T-cell (primary cell): ENCODE data around the gene ARHGDIG. TPM values are rescaled to one million over a fixed set of nuclear protein-coding genes. Genes with fewer than 3 reads are reported as not detected.

Experiments used
- ATAC-seq, 4 experiments: fragments of 200-7000 bp in 3 of 4; fragments of 150-1000 bp in 1 of 4; cut with Tn5 transposase; replicated peaks in 1 of 4; 1 replicate in 3 of 4; 2 replicates in 1 of 4; pipeline ENCODE4 v1.10.0; 2021; ENCODE audit warnings: moderate library complexity in 3 of 4, mild to moderate bottlenecking in 2 of 4, moderate number of reproducible peaks in 1 of 4
- CTCF ChIA-PET, 2 donors: fragments of 300-600 bp; sonication (Branson Sonifier 250); formaldehyde crosslinking; loops; one replicate each; lab custom pipeline; 2022; ENCODE audit warnings: antibody characterized with exemption in 2 of 2; lab: Charles Lee
- POLR2A ChIA-PET, 2 donors: fragments of 300-600 bp; sonication (Branson Sonifier 250); formaldehyde crosslinking; loops; one replicate each; lab custom pipeline; 2022; ENCODE audit warnings: antibody characterized with exemption in 2 of 2; lab: Charles Lee
- DNase-seq, 35 experiments: peaks; one replicate each; pipeline versions ENCODE4 v3.0.0 to v3.0.0-alpha.2; 2013 to 2023
- H3K27ac ChIP-seq: one replicate; pipeline ENCODE4 v1.5.1; 2013; ENCODE audit warnings: low read length
- H3K27me3 ChIP-seq, 2 experiments: replicated peaks in 1 of 2; 1 replicate in 1 of 2; 2 replicates in 1 of 2; pipeline versions ENCODE4 v1.6.1 to v1.7.0; 2013; ENCODE audit warnings: low read length in 1 of 2, mixed read lengths in 1 of 2; ENCODE audit not compliant: control insufficient read depth in 2 of 2, insufficient read depth in 2 of 2; ENCODE audit errors: extremely low read depth in 1 of 2
- H3K36me3 ChIP-seq, 2 donors: 1 replicate in 1 of 2; 2 replicates in 1 of 2; pipeline versions ENCODE4 v1.6.1 to v1.7.0; 2013; ENCODE audit warnings: low read length in 1 of 2; ENCODE audit not compliant: control insufficient read depth in 2 of 2, insufficient read depth in 1 of 2; ENCODE audit errors: extremely low read depth in 1 of 2
- H3K4me1 ChIP-seq, 2 experiments: 1 replicate in 1 of 2; 2 replicates in 1 of 2; pipeline versions ENCODE4 v1.6.1 to v1.7.0; 2013; ENCODE audit warnings: low read length in 2 of 2, mixed read lengths in 1 of 2; ENCODE audit not compliant: insufficient read depth in 2 of 2, control insufficient read depth in 1 of 2; ENCODE audit errors: extremely low read depth in 1 of 2
- H3K4me3 ChIP-seq, 2 donors: 1 replicate in 1 of 2; 2 replicates in 1 of 2; pipeline versions ENCODE4 v1.5.1 to v1.7.0; 2013; ENCODE audit warnings: mild to moderate bottlenecking in 2 of 2, low read length in 1 of 2, moderate library complexity in 1 of 2; ENCODE audit not compliant: control insufficient read depth in 1 of 2; ENCODE audit errors: extremely low read depth in 1 of 2
- H3K9me3 ChIP-seq: 2 replicates; pipeline ENCODE4 v1.7.0; 2013
- H3K27ac Mint-ChIP-seq, 2 donors: one replicate each; pipeline ENCODE4 v1.8.0; 2020 to 2021; ENCODE audit warnings: mild to moderate bottlenecking in 2 of 2, mixed read lengths in 2 of 2
- H3K27me3 Mint-ChIP-seq, 2 donors: one replicate each; pipeline ENCODE4 v1.8.0; 2021 to 2022; ENCODE audit warnings: mixed read lengths in 2 of 2
- H3K36me3 Mint-ChIP-seq: one replicate; pipeline ENCODE4 v1.8.0; 2021; ENCODE audit warnings: mixed read lengths
- H3K4me1 Mint-ChIP-seq, 3 donors: one replicate each; pipeline ENCODE4 v1.8.0; 2020 to 2022; ENCODE audit warnings: mixed read lengths in 3 of 3, mild to moderate bottlenecking in 1 of 3
- H3K4me3 Mint-ChIP-seq, 3 donors: one replicate each; pipeline ENCODE4 v1.8.0; 2020 to 2022; ENCODE audit warnings: mild to moderate bottlenecking in 3 of 3, mixed read lengths in 3 of 3, moderate library complexity in 3 of 3
- H3K9me3 Mint-ChIP-seq, 3 donors: one replicate each; pipeline ENCODE4 v1.8.0; 2020 to 2022; ENCODE audit warnings: mixed read lengths in 3 of 3
- WGBS: methylation state at CpG from one replicate; pipeline ENCODE4 v1.1.5; 2013; ENCODE audit warnings: missing lambda C conversion rate; ENCODE audit not compliant: insufficient coverage; 5-methylcytosine and 5-hydroxymethylcytosine counted together
- total RNA-seq, 35 experiments: library from RNA in 6 of 35; stranded (reverse) in 6 of 35; fragments of 120-200 nt in 1 of 35; gene quantifications; one replicate each; pipeline versions ENCODE4 v1.2.1 to v1.2.4 and lab custom pipeline; 2013 to 2026

ARHGDIG gene
- total RNA-seq (1 to 10 TPM in 1 of 5 donors, under 1 TPM in 2, not detected in 2; 0.40 to 1.6 (median 0.59) TPM), total RNA-seq (lab: John Stamatoyannopoulos, UW) (0 to 0.20 (median 0) reads per million in 29 experiments)
- 0.29 TPM for total RNA-seq (2013)

GRCh38 chr16:280552-280951 lies at the start of gene ARHGDIG:
ARHGDIG (plus strand) TSS chr16:280591; CDS start chr16:280681, 90 bp downstream.
- Histone ChIP-seq H3K27ac (no peak within 1 kb of the TSS), H3K27me3 (peaks cover 0 to 62% of the 10 kb centered on the region in 2 experiments), H3K4me1 (peaks cover 0 to 30% of the 10 kb centered on the region in 2 experiments), H3K9me3 (no peaks in the 10 kb centered on the region), H3K4me3 (no peak within 1 kb of the TSS), H3K36me3 (no peaks in the 10 kb centered on the region)
- H3K4me1 Mint-ChIP-seq, result peaks cover 8 to 16% (median 10%) of the 10 kb centered on the region in 3 donors
- peak in 1 of 35 experiments; percentile 16 for DNase-seq
- ChIA-PET CTCF (no interaction called here), POLR2A (no interaction called here)
- H3K9me3 Mint-ChIP-seq, result no peaks in the 10 kb centered on the region
- under 1% methylated on average over 51 of the region's 54 CpGs for WGBS
- peak within 1 kb of the TSS in 2 of 3 donors; percentile 39 to 55 for H3K4me3 Mint-ChIP-seq
- no peaks in the 10 kb centered on the region for H3K36me3 Mint-ChIP-seq
- ATAC-seq, result peak in 2 of 4 experiments; percentile 27 to 33
- peaks cover 16 to 23% of the 10 kb centered on the region in 2 donors for H3K27me3 Mint-ChIP-seq
- H3K27ac Mint-ChIP-seq, result no peak within 1 kb of the TSS

- H3K27ac ChIP-seq, result no peak overlapping the region
- Mint-ChIP-seq H3K36me3 (peaks cover 22% of the 10 kb centered on the region), H3K27ac (no peak overlapping the region), H3K4me1 (peaks cover 40 to 42% (median 41%) of the 10 kb centered on the region in 3 donors), H3K4me3 (no peak overlapping the region), H3K27me3 (no peaks in the 10 kb centered on the region), H3K9me3 (no peaks in the 10 kb centered on the region)
- H3K36me3 ChIP-seq, result peaks cover 0 to 15% of the 10 kb centered on the region in 2 donors
- H3K4me3 ChIP-seq, result no peak overlapping the region
- H3K9me3 ChIP-seq, result no peaks in the 10 kb centered on the region
- no peak for DNase-seq
- no peaks in the 10 kb centered on the region for H3K27me3 ChIP-seq
- no peak for ATAC-seq
- CTCF ChIA-PET, result no interaction called here
- 94% methylated on average over 7 of the region's 22 CpGs for WGBS
- peaks cover 12 to 32% of the 10 kb centered on the region in 2 experiments for H3K4me1 ChIP-seq
- POLR2A ChIA-PET, result no interaction called here
Observed at GRCh38 chr16:230949-231348, 49.4 kb upstream of the ARHGDIG start.

- no peaks in the 10 kb centered on the region for H3K9me3 ChIP-seq
- H3K4me3 Mint-ChIP-seq, result peak within 1 kb of the TSS; percentile 82 to 97 (median 86)
- H3K36me3 ChIP-seq, result no peaks in the 10 kb centered on the region
- no peaks in the 10 kb centered on the region for H3K27me3 ChIP-seq
- H3K36me3 Mint-ChIP-seq, result peaks cover 4% of the 10 kb centered on the region
- ATAC-seq, result peak; percentile 88 to 90 (median 89)
- H3K27ac Mint-ChIP-seq, result peak within 1 kb of the TSS; percentile 94 to 95
- peaks cover 2 to 20% of the 10 kb centered on the region in 2 experiments for H3K4me1 ChIP-seq
- POLR2A ChIA-PET, result interaction anchor here (0.5 to 1.0 kb wide), 5 partner anchors 14 to 136 kb away, joined by 3 to 7 read pairs (median 3); partner anchors contain the start of gene MRPL28 (in 1 of the 2)
- CTCF ChIA-PET, result interaction anchor here (0.6 to 1.9 kb wide), 10 partner anchors 8 to 436 kb away, joined by 3 to 14 read pairs (median 3); partner anchors contain the start of gene AXIN1 (in 1 of the 2)
- H3K4me1 Mint-ChIP-seq, result peaks cover 12 to 18% (median 12%) of the 10 kb centered on the region in 3 donors
- no peaks in the 10 kb centered on the region for H3K27me3 Mint-ChIP-seq
- WGBS, result under 1% methylated on average over 85 of the region's 85 CpGs
- peak; percentile 88 to 98 (median 93) for DNase-seq
- H3K27ac ChIP-seq, result peak within 1 kb of the TSS; percentile 96
- H3K4me3 ChIP-seq, result peak within 1 kb of the TSS; percentile 63 to 96
- no peaks in the 10 kb centered on the region for H3K9me3 Mint-ChIP-seq
Observed at GRCh38 chr16:234468-235305, 45.7 kb upstream of the ARHGDIG start, which contains the start of gene FAM234A. FAM234A (plus strand) TSS chr16:234821; CDS start chr16:254414, 19,593 bp downstream.

- WGBS, result 100% methylated on average over 1 of the region's 3 CpGs
Observed at GRCh38 chr16:239948-240277, 40.5 kb upstream of the ARHGDIG start.

GRCh38 chr16:240559-240958 lies 39.8 kb upstream of the ARHGDIG start:
- no peak for ATAC-seq
- peaks cover 3 to 27% (median 16%) of the 10 kb centered on the region in 3 donors for H3K4me1 Mint-ChIP-seq
- DNase-seq, result no peak

More at GRCh38 chr16:239948-240277, 40.5 kb upstream of the ARHGDIG start:
- Histone ChIP-seq H3K4me3 (no peak overlapping the region), H3K27ac (no peak overlapping the region), H3K9me3 (no peaks in the 10 kb centered on the region), H3K4me1 (peaks cover 0 to 17% of the 10 kb centered on the region in 2 experiments), H3K36me3 (peaks cover 0 to 4% of the 10 kb centered on the region in 2 donors), H3K27me3 (no peaks in the 10 kb centered on the region)
- H3K27ac Mint-ChIP-seq, result no peak overlapping the region
- ATAC-seq (no peak), DNase-seq (no peak)
- H3K36me3 Mint-ChIP-seq, result peaks cover 4% of the 10 kb centered on the region
- peaks cover 9 to 34% (median 20%) of the 10 kb centered on the region in 3 donors for H3K4me1 Mint-ChIP-seq
- no peaks in the 10 kb centered on the region for H3K9me3 Mint-ChIP-seq
- no peaks in the 10 kb centered on the region for H3K27me3 Mint-ChIP-seq
- no peak overlapping the region for H3K4me3 Mint-ChIP-seq
- CTCF ChIA-PET, result interaction anchor here (0.7 kb wide), 2 partner anchors 11 to 473 kb away, joined by 3 to 6 read pairs; no protein-coding TSS in a partner anchor
- POLR2A ChIA-PET, result no interaction called here

GRCh38 chr16:242281-242680 lies 38.1 kb upstream of the ARHGDIG start:
- no peak overlapping the region for H3K4me3 ChIP-seq
- H3K27me3 ChIP-seq, result no peaks in the 10 kb centered on the region
- H3K9me3 ChIP-seq, result no peaks in the 10 kb centered on the region
- DNase-seq (no peak), ATAC-seq (no peak)
- 80% methylated on average over 1 of the region's 10 CpGs for WGBS
- H3K27ac ChIP-seq, result no peak overlapping the region
- POLR2A ChIA-PET, result interaction anchor here (0.6 to 0.7 kb wide), 2 partner anchors 112 to 808 kb away, joined by 3 to 7 read pairs; no protein-coding TSS in a partner anchor
- peaks cover 0 to 7% of the 10 kb centered on the region in 2 experiments for H3K4me1 ChIP-seq
- Mint-ChIP-seq H3K4me1 (peaks cover 0 to 24% (median 15%) of the 10 kb centered on the region in 3 donors), H3K9me3 (no peaks in the 10 kb centered on the region), H3K36me3 (peaks cover 5% of the 10 kb centered on the region), H3K27ac (no peak overlapping the region), H3K27me3 (no peaks in the 10 kb centered on the region), H3K4me3 (no peak overlapping the region)
- H3K36me3 ChIP-seq, result peaks cover 0 to 4% of the 10 kb centered on the region in 2 donors
- CTCF ChIA-PET, result interaction anchor here in 1 of 2 donors (0.5 to 0.6 kb wide), 2 partner anchors 77 to 159 kb away, joined by 3 read pairs; partner anchors contain the start of gene DECR2

More at GRCh38 chr16:240559-240958, 39.8 kb upstream of the ARHGDIG start:
- Histone ChIP-seq H3K4me1 (peaks cover 0 to 11% of the 10 kb centered on the region in 2 experiments), H3K27me3 (no peaks in the 10 kb centered on the region), H3K36me3 (peaks cover 0 to 4% of the 10 kb centered on the region in 2 donors), H3K27ac (no peak overlapping the region), H3K4me3 (no peak overlapping the region), H3K9me3 (no peaks in the 10 kb centered on the region)
- Mint-ChIP-seq H3K36me3 (peaks cover 7% of the 10 kb centered on the region), H3K27me3 (no peaks in the 10 kb centered on the region), H3K9me3 (no peaks in the 10 kb centered on the region), H3K27ac (no peak overlapping the region), H3K4me3 (no peak overlapping the region)
- no CpG with 5 or more reads among the region's 8 CpGs for WGBS
- ChIA-PET CTCF (interaction anchor here (0.7 kb wide), 2 partner anchors 12 to 472 kb away, joined by 3 to 6 read pairs; no protein-coding TSS in a partner anchor), POLR2A (no interaction called here)
